Thyroid gland (tissue), 4 donors: ENCODE measurements around the gene ZCWPW1. TPM values are rescaled to one million over a fixed set of nuclear protein-coding genes. Genes with fewer than 3 reads are reported as not detected.

Source experiments
- DNase-seq, 2 donors: peaks; one replicate each; pipeline ENCODE4 v3.0.0-alpha.2; 2019
- H3K27ac ChIP-seq, 3 donors: fragments of 200-600 bp; sonication (generic); 1 replicate in 2 of 3; 2 replicates in 1 of 3; pipeline ENCODE4 v1.5.1; 2016 to 2019; ENCODE audit warnings: mild to moderate bottlenecking in 1 of 3, moderate library complexity in 1 of 3
- H3K27me3 ChIP-seq: fragments of 200-600 bp; sonication (generic); one replicate; pipeline ENCODE4 v1.5.1; 2019
- H3K36me3 ChIP-seq, 2 donors: fragments of 200-600 bp; sonication (generic); one replicate each; pipeline ENCODE4 v1.5.1; 2016 to 2019
- H3K4me1 ChIP-seq, 2 donors: fragments of 200-600 bp; sonication (generic); one replicate each; pipeline ENCODE4 v1.5.1; 2017 to 2019
- H3K4me3 ChIP-seq, 3 donors: fragments of 200-600 bp; sonication (generic); replicated peaks in 1 of 3; 1 replicate in 2 of 3; 2 replicates in 1 of 3; pipeline ENCODE4 v1.5.1; 2016; ENCODE audit warnings: mild to moderate bottlenecking in 1 of 3
- H3K9me3 ChIP-seq: fragments of 200-600 bp; sonication (generic); one replicate; pipeline ENCODE4 v1.5.1; 2017
- CTCF ChIP-seq, 6 experiments: fragments of 200-600 bp in 3 of 6; fragments of 450-650 bp in 3 of 6; sonication (generic) in 3 of 6; IDR thresholded peaks; one replicate each; pipeline ENCODE4 v1.5.1; 2016 to 2019; ENCODE audit warnings: antibody characterized with exemption in 6 of 6, mild to moderate bottlenecking in 2 of 6, inconsistent platforms in 1 of 6, moderate library complexity in 1 of 6
- POLR2A ChIP-seq, 2 donors: fragments of 450-650 bp; IDR thresholded peaks; one replicate each; pipeline ENCODE4 v1.6.1; 2017; ENCODE audit warnings: antibody characterized with exemption in 2 of 2, mild to moderate bottlenecking in 2 of 2, moderate library complexity in 1 of 2
- WGBS, 2 donors: methylation state at CpG; one replicate each; pipeline ENCODE4 v1.1.5; 2017; 5-methylcytosine and 5-hydroxymethylcytosine counted together
- intact Hi-C: fragments of 100-400 bp; cut with DNase I; formaldehyde crosslinking; loops from one replicate; pipeline ENCODE4 v1.15.1; 2023
- total RNA-seq, 4 donors: library from RNA; depleted of rRNA; stranded (reverse); fragments of >200 nt; gene quantifications; one replicate each; pipeline ENCODE4 v1.2.3, GENCODE V29; 2016

The ZCWPW1 gene
- total RNA-seq, 4 donors from 2014 or later: 3.6 to 7.1 (median 4.3) TPM

DNA sequence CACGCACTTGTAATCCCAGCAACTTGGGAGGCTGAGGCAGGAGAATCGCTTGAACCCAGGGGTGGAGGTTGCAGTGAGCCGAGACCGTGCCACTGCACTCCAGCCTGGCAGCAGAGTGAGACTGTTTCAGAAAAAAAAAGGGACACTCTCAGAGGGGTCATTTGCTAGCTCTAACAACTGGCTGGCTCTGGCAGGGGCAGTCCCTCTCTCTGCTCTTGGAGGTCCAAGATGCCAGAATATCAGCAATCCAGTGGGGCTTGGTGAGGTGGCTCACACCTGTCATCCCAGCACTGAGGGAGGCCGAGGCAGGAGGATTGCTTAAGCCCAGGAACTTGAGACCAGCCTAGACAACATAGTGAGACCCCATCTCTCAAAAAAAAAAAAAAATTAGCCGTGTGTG, 57.8 kb downstream of the ZCWPW1 start:
- H3K4me1 ChIP-seq: no peaks in the 10 kb centered on the region
- H3K4me3 ChIP-seq: no peak overlapping the region
- no peaks in the 10 kb centered on the region for H3K36me3 ChIP-seq
- intact Hi-C loops: no loop called here
- 80 to 87% methylated on average over 6 of the region's 6 CpGs for WGBS, 2 donors
- H3K27me3 ChIP-seq: no peaks in the 10 kb centered on the region
- H3K27ac ChIP-seq: no peak overlapping the region
- no peak for DNase-seq
- no peak for TF ChIP-seq CTCF (IDR thresholded peaks at IDR 0.05)
- no peak for TF ChIP-seq POLR2A (IDR thresholded peaks at IDR 0.05)
- H3K9me3 ChIP-seq: no peaks in the 10 kb centered on the region

DNA sequence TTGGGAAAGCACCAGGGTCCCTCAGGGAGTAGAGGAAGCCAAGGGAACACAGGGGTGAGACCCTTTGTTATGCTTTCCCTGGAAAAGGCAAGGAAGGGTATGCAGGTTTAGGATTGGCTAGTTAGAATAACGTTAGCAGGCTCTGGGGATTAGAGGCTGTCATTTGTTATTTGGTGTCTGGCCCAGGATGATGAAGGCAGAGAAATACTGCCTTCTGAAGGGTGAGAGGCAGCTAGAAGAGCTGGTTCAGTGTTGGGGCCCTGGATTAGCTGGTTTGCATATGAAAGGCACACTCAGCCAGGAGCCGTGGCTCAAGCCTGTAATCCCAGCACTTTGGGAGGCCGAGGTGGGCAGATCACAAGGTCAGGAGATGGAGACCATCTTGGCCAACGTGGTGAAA, 58.2 kb downstream of the ZCWPW1 start:
- intact Hi-C loops: no loop called here
- WGBS, 2 donors: 24 to 37% methylated on average over 4 of the region's 4 CpGs
- TF ChIP-seq POLR2A (IDR thresholded peaks at IDR 0.05) (no peak), CTCF (IDR thresholded peaks at IDR 0.05) (no peak)
- no peak for DNase-seq
- H3K27me3 ChIP-seq: no peaks in the 10 kb centered on the region
- no peaks in the 10 kb centered on the region for H3K36me3 ChIP-seq
- H3K4me1 ChIP-seq: no peaks in the 10 kb centered on the region
- H3K4me3 ChIP-seq: no peak overlapping the region
- H3K9me3 ChIP-seq: no peaks in the 10 kb centered on the region
- no peak overlapping the region for H3K27ac ChIP-seq

DNA sequence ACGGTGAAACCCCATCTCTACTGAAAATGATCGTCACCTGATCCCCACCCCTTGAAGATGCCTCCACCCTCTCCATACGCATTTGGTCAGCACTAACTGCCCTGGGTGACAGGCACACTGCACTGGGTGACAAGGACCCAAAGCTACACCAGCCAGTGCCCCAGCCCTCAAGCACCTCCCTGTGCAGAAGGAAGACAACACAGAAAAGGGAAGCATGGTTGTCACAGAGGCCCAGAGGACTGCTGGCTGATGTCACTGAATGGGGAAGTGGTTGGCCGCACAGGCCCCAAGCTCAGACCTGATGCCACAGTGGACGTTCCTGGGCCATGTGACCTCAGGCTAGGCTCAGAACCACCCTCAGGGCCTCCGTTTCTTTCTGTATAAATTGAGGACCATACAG, 59.4 kb downstream of the ZCWPW1 start:
- no peaks in the 10 kb centered on the region for H3K27me3 ChIP-seq
- no peak overlapping the region for H3K27ac ChIP-seq
- no peaks in the 10 kb centered on the region for H3K9me3 ChIP-seq
- intact Hi-C loops: no loop called here
- peak in 1 of 2 donors; percentile 21 for DNase-seq
- no peak overlapping the region for H3K4me3 ChIP-seq
- no peaks in the 10 kb centered on the region for H3K4me1 ChIP-seq
- H3K36me3 ChIP-seq: no peaks in the 10 kb centered on the region
- 84 to 89% methylated on average over 6 of the region's 6 CpGs for WGBS, 2 donors
- TF ChIP-seq POLR2A (IDR thresholded peaks at IDR 0.05) (no peak), CTCF (IDR thresholded peaks at IDR 0.05) (no peak)

DNA sequence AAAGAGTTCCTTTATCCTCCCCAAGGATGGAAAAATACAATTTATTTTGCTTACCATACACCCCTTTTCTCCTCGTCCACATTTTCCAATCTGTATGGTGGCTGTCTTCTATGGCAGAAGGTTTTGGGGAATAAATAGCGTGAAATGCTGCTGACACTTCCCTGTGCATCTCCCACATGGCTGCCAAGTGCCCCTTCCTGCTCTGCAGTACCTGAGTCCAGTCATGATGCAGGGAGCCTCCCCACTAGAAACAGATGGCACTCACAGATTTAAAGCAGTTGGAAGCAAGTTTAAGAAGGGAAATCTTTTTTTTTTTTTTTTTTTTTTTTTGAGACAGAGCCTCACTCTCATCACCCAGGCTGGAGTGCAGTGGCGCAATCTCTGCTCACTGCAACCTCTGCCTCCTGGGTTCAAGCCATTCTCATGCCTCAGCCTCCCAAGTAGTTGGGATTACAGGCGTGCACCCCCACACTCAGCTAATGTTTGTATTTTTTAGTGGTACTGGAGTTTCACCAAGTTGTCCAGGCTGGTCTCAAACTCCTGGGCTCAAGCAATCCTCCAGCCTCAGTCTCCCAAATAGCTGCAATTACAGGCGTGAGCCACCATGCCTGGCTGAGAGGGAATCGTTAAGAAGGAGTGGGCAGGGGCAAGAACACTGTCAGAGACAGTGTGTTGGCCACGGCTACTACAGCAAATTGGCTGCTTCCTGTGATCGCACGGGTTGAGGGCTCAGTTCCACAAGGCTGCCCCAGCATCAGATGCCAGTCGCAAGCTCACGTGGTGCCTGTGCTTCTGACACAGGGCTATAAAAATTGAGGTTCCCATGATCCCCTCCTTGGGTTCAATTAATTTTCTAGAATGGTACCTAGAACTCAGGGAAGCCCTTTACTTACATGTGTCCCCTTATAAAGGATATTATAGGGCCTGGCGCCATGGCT, 60.6 kb downstream of the ZCWPW1 start:
- WGBS, 2 donors: 74 to 75% methylated on average over 12 of the region's 12 CpGs
- TF ChIP-seq CTCF (IDR thresholded peaks at IDR 0.05) (no peak), POLR2A (IDR thresholded peaks at IDR 0.05) (no peak)
- Histone ChIP-seq H3K4me1 (no peaks in the 10 kb centered on the region), H3K36me3 (no peaks in the 10 kb centered on the region), H3K9me3 (no peaks in the 10 kb centered on the region), H3K27ac (no peak overlapping the region), H3K27me3 (no peaks in the 10 kb centered on the region), H3K4me3 (no peak overlapping the region)
- intact Hi-C loops: no loop called here
- peak; percentile 23 to 33 for DNase-seq

- Histone ChIP-seq H3K4me3 (no peak overlapping the region), H3K9me3 (no peaks in the 10 kb centered on the region), H3K27ac (no peak overlapping the region), H3K4me1 (no peaks in the 10 kb centered on the region), H3K27me3 (no peaks in the 10 kb centered on the region), H3K36me3 (peaks cover 0 to 6% of the 10 kb centered on the region in 2 donors)
- TF ChIP-seq POLR2A (IDR thresholded peaks at IDR 0.05) (no peak), CTCF (IDR thresholded peaks at IDR 0.05) (no peak)
- intact Hi-C loops: no loop called here
- DNase-seq: no peak
- WGBS, 2 donors: 91 to 97% methylated on average over 8 of the region's 8 CpGs
Measured at GRCh38 chr7:100367251-100367620, 61.3 kb downstream of the ZCWPW1 start.
